Astrocyte (in vitro differentiated cells and primary cell): Measurements from ENCODE around the gene SPHK1. TPM values are rescaled to one million over a fixed set of nuclear protein-coding genes. Genes with fewer than 3 reads are reported as not detected.

ENCODE experiments used
- DNase-seq: peaks from one replicate; pipeline ENCODE4 v3.0.0-alpha.2; 2010; ENCODE audit warnings: low read depth
- FAIRE-seq: peaks from 2 replicates; lab custom pipeline; 2011; peaks lifted over from hg19 to GRCh38; lab: Jason Lieb, UNC
- H2AFZ ChIP-seq: 2 replicates; pipeline ENCODE4 v1.6.0; 2012; ENCODE audit warnings: low read depth, low read length, inconsistent platforms
- H3K27ac ChIP-seq: 2 replicates; pipeline ENCODE4 v1.5.1; 2011; ENCODE audit warnings: low read depth, low read length, inconsistent platforms
- H3K27me3 ChIP-seq: 2 replicates; pipeline ENCODE4 v1.6.0; 2011; ENCODE audit warnings: low read length, inconsistent platforms; ENCODE audit not compliant: insufficient read depth
- H3K36me3 ChIP-seq: 2 replicates; pipeline ENCODE4 v1.5.1; 2011; ENCODE audit warnings: low read length, inconsistent platforms; ENCODE audit not compliant: insufficient read depth
- H3K4me1 ChIP-seq: 2 replicates; pipeline ENCODE4 v1.5.1; 2011; ENCODE audit warnings: low read length, inconsistent platforms; ENCODE audit not compliant: insufficient read depth
- H3K4me2 ChIP-seq: 2 replicates; pipeline ENCODE4 v1.6.0; 2012; ENCODE audit warnings: low read length, inconsistent platforms
- H3K4me3 ChIP-seq: 2 replicates; pipeline ENCODE4 v1.5.1; 2011; ENCODE audit warnings: low read depth, mild to moderate bottlenecking, low read length, inconsistent platforms; ENCODE audit not compliant: insufficient read depth
- H3K79me2 ChIP-seq: 2 replicates; pipeline ENCODE4 v1.6.0; 2012; ENCODE audit warnings: mild to moderate bottlenecking, low read length, inconsistent platforms; ENCODE audit not compliant: insufficient read depth
- H3K9ac ChIP-seq: 2 replicates; pipeline ENCODE4 v1.6.0; 2012; ENCODE audit warnings: mild to moderate bottlenecking, low read length, inconsistent platforms
- H3K9me3 ChIP-seq: 2 replicates; pipeline ENCODE4 v1.5.1; 2012; ENCODE audit warnings: low read depth, mild to moderate bottlenecking, low read length, inconsistent platforms; ENCODE audit not compliant: insufficient read depth
- H4K20me1 ChIP-seq: 2 replicates; pipeline ENCODE4 v1.6.0; 2012; ENCODE audit warnings: low read length, inconsistent platforms; ENCODE audit not compliant: insufficient read depth
- H3K27ac Mint-ChIP-seq: one replicate; pipeline ENCODE4 v1.8.0; 2021; ENCODE audit warnings: mild to moderate bottlenecking, mixed read lengths; ENCODE audit not compliant: unreplicated experiment
- H3K27me3 Mint-ChIP-seq: one replicate; pipeline ENCODE4 v1.8.0; 2021; ENCODE audit warnings: low read depth, mixed read lengths; ENCODE audit not compliant: unreplicated experiment
- H3K36me3 Mint-ChIP-seq: one replicate; pipeline ENCODE4 v1.8.0; 2021; ENCODE audit warnings: low read depth, mixed read lengths; ENCODE audit not compliant: unreplicated experiment
- H3K4me1 Mint-ChIP-seq: one replicate; pipeline ENCODE4 v1.8.0; 2021; ENCODE audit warnings: low read depth, mixed read lengths; ENCODE audit not compliant: unreplicated experiment
- H3K4me3 Mint-ChIP-seq: one replicate; pipeline ENCODE4 v1.8.0; 2021; ENCODE audit warnings: mild to moderate bottlenecking, moderate library complexity, mixed read lengths; ENCODE audit not compliant: unreplicated experiment
- H3K9me3 Mint-ChIP-seq: one replicate; pipeline ENCODE4 v1.8.0; 2021; ENCODE audit warnings: mild to moderate bottlenecking, mixed read lengths; ENCODE audit not compliant: unreplicated experiment
- EZH2 ChIP-seq: IDR thresholded peaks from 2 replicates; pipeline ENCODE4 v1.6.1; 2012; ENCODE audit warnings: mild to moderate bottlenecking, low read length, inconsistent platforms; ENCODE audit not compliant: insufficient read depth
- total RNA-seq: library from RNA; stranded (reverse); gene quantifications from 2 replicates; pipeline ENCODE4 v1.2.1, GENCODE V29; 2021
- TF ChIP-seq, protein P1 (sequence below): IDR thresholded peaks from 2 replicates; pipeline ENCODE4 v1.5.1; 2011; ENCODE audit warnings: low read depth, mild to moderate bottlenecking, inconsistent platforms, low read length, moderate library complexity; ENCODE audit not compliant: insufficient read depth

The SPHK1 gene
- total RNA-seq, 1 donor from 2014 or later = 34.8 TPM

DNA sequence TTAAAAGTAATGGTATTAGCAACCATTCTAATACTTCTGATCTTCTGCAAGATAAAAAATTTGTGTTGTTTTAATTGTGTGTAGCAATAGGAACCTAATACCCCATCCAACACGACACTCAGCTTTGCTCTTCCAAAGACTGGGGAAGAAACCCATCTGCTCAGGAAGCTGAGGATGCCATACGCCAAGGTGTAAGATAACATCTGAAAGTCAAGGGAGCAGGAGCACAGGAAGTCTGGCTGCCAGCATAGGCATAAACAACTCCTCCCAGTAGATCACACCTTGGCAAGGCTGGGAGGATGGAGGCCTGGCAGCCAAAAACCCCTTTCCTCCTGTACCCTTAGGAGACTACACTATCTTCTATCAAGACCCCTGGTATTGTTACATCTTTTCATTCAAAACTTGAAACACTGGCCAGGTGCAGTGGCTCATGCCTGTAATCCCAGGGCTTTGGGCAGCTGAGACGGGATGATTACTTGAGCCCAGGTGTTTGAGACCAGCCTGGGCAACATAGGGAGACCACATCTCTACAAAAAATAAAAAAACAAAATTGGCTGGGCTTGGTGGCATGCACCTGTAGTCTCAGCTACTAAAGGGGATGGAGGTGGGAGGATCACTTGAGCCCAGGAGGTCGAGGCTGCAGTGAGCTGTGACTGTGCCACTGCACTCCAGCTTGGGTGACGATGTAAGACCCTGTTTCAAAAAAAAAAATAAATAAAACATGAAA is 5.7 kb upstream of the SPHK1 start:
- peaks cover 31% of the 10 kb centered on the region for H3K4me1 ChIP-seq
- no peaks in the 10 kb centered on the region for H4K20me1 ChIP-seq
- Mint-ChIP-seq H3K27ac (no peak overlapping the region), H3K9me3 (peaks cover 2% of the 10 kb centered on the region), H3K4me1 (peaks cover 7% of the 10 kb centered on the region), H3K36me3 (peaks cover 5% of the 10 kb centered on the region), H3K27me3 (no peaks in the 10 kb centered on the region), H3K4me3 (no peak overlapping the region)
- no peak overlapping the region for H3K4me3 ChIP-seq
- FAIRE-seq (no peak), DNase-seq (no peak)
- no peaks in the 10 kb centered on the region for H3K9me3 ChIP-seq
- no peak overlapping the region for H3K4me2 ChIP-seq
- peaks cover 19% of the 10 kb centered on the region for H3K79me2 ChIP-seq
- H3K9ac ChIP-seq = no peak overlapping the region
- no peak overlapping the region for H2AFZ ChIP-seq
- TF ChIP-seq EZH2 = no peak
- TF ChIP-seq, protein P1, sequence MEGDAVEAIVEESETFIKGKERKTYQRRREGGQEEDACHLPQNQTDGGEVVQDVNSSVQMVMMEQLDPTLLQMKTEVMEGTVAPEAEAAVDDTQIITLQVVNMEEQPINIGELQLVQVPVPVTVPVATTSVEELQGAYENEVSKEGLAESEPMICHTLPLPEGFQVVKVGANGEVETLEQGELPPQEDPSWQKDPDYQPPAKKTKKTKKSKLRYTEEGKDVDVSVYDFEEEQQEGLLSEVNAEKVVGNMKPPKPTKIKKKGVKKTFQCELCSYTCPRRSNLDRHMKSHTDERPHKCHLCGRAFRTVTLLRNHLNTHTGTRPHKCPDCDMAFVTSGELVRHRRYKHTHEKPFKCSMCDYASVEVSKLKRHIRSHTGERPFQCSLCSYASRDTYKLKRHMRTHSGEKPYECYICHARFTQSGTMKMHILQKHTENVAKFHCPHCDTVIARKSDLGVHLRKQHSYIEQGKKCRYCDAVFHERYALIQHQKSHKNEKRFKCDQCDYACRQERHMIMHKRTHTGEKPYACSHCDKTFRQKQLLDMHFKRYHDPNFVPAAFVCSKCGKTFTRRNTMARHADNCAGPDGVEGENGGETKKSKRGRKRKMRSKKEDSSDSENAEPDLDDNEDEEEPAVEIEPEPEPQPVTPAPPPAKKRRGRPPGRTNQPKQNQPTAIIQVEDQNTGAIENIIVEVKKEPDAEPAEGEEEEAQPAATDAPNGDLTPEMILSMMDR = no peak
- no peaks in the 10 kb centered on the region for H3K36me3 ChIP-seq
- no peak overlapping the region for H3K27ac ChIP-seq
- no peaks in the 10 kb centered on the region for H3K27me3 ChIP-seq

DNA sequence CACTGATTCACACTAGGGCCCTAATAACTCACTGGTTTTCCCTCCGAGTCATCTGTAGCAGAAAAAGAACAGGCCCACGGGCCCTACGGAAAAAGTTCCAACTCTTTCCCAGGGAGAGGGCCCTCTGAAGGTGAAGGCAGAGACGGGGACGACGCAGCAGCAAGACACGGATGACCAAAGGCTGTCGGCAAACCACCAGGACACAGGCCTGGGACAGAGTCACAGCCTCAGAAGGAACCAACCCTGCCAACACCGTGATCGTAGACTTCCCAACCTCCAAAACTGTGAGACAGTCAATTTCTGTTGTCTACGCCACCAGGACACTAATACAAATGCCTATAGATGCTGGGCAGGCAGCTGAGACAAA is 5.2 kb upstream of the SPHK1 start:
- DNase-seq (no peak), FAIRE-seq (no peak)
- Histone ChIP-seq H2AFZ (no peak overlapping the region), H4K20me1 (no peaks in the 10 kb centered on the region), H3K4me1 (peaks cover 29% of the 10 kb centered on the region), H3K9me3 (no peaks in the 10 kb centered on the region), H3K9ac (no peak overlapping the region), H3K27me3 (no peaks in the 10 kb centered on the region), H3K36me3 (no peaks in the 10 kb centered on the region), H3K4me2 (no peak overlapping the region), H3K4me3 (no peak overlapping the region), H3K79me2 (peaks cover 24% of the 10 kb centered on the region), H3K27ac (no peak overlapping the region)
- Mint-ChIP-seq H3K9me3 (peaks cover 2% of the 10 kb centered on the region), H3K4me1 (peaks cover 6% of the 10 kb centered on the region), H3K27ac (no peak overlapping the region), H3K27me3 (no peaks in the 10 kb centered on the region), H3K36me3 (peaks cover 5% of the 10 kb centered on the region), H3K4me3 (no peak overlapping the region)
- no peak for TF ChIP-seq EZH2
- TF ChIP-seq, protein P1 = no peak
